ENCODE measurements around the gene GNMT. TPM values are rescaled to one million over a fixed set of nuclear protein-coding genes. Genes with fewer than 3 reads are reported as not detected.

The GNMT gene
- polyA plus RNA-seq, 3 donors: 0.17 to 7.8 (median 0.31) TPM

GRCh38 chr6:42961020-42961470 is 491 bp downstream of the GNMT start:
- TF ChIP-seq CTCF (IDR thresholded peaks at IDR 0.05): no peak
- peaks cover 44 to 57% of the 10 kb centered on the region in 2 donors for H3K36me3 Mint-ChIP-seq
- no peak overlapping the region for H3K27ac Mint-ChIP-seq
- H3K9me3 Mint-ChIP-seq: peaks cover 0 to 8% (median 0%) of the 10 kb centered on the region in 7 donors
- H3K27ac ChIP-seq (ENCODE audit: low read depth in 1 of 2, low read length in 2 of 2): no peak overlapping the region
- DNase-seq: no peak
- peaks cover 33% of the 10 kb centered on the region in 2 donors for H3K36me3 ChIP-seq (replicated peaks in 1 of 2; ENCODE audit: control insufficient read depth in 1 of 2, insufficient read depth in 2 of 2, low read length in 2 of 2)
- H2AFZ ChIP-seq (ENCODE audit: insufficient read depth, low read depth, low read length, poor library complexity, severe bottlenecking): peak overlapping the region; percentile 62
- peak overlapping the region; percentile 62 for H3K9ac ChIP-seq (ENCODE audit: insufficient read depth, low read length, poor library complexity, severe bottlenecking)
- H3K4me2 ChIP-seq (replicated peaks; ENCODE audit: extremely low read depth, low read length, poor library complexity, severe bottlenecking): peak overlapping the region; percentile 77
- intact Hi-C loops (cut with micrococcal nuclease): no loop called here
- H3K27me3 ChIP-seq (ENCODE audit: control insufficient read depth in 2 of 2, insufficient read depth in 2 of 2, low read length in 2 of 2): peaks cover 7 to 26% of the 10 kb centered on the region in 2 donors
- peak overlapping the region in 1 of 3 experiments; percentile 65 for H3K4me3 ChIP-seq (replicated peaks in 1 of 3; ENCODE audit: low read depth in 2 of 3, low read length in 3 of 3)
- 31% methylated on average over 14 of the region's 15 CpGs for WGBS (ENCODE audit: insufficient coverage)
- H3K9me3 ChIP-seq (replicated peaks in 1 of 2; ENCODE audit: control insufficient read depth in 1 of 2, insufficient read depth in 1 of 2, low read length in 2 of 2): peaks cover 0 to 4% of the 10 kb centered on the region in 2 donors
- H3K4me1 Mint-ChIP-seq: peaks cover 19% of the 10 kb centered on the region
- peaks cover 12 to 15% of the 10 kb centered on the region in 2 donors for H3K4me1 ChIP-seq (ENCODE audit: control insufficient read depth in 1 of 2, insufficient read depth in 2 of 2, low read length in 2 of 2)
- H3K79me2 ChIP-seq (ENCODE audit: insufficient read depth, low read length): no peaks in the 10 kb centered on the region
- peaks cover 29 to 31% (median 30%) of the 10 kb centered on the region in 3 donors for H3K27me3 Mint-ChIP-seq (ENCODE audit: low read depth in 3 of 3)
- H3K4me3 Mint-ChIP-seq: peak overlapping the region; percentile 66 to 91
- H4K20me1 ChIP-seq (ENCODE audit: insufficient read depth, low read length): no peaks in the 10 kb centered on the region

GRCh38 chr6:42962096-42962495 is 1.5 kb downstream of the GNMT start:
- H3K4me1 ChIP-seq (ENCODE audit: control insufficient read depth in 1 of 2, insufficient read depth in 2 of 2, low read length in 2 of 2): peaks cover 12 to 15% of the 10 kb centered on the region in 2 donors
- H3K27me3 Mint-ChIP-seq (ENCODE audit: low read depth in 3 of 3): peaks cover 29 to 31% (median 30%) of the 10 kb centered on the region in 3 donors
- peaks cover 0 to 4% of the 10 kb centered on the region in 2 donors for H3K9me3 ChIP-seq (replicated peaks in 1 of 2; ENCODE audit: control insufficient read depth in 1 of 2, insufficient read depth in 1 of 2, low read length in 2 of 2)
- no peak overlapping the region for H2AFZ ChIP-seq (ENCODE audit: insufficient read depth, low read depth, low read length, poor library complexity, severe bottlenecking)
- H3K27ac Mint-ChIP-seq: no peak overlapping the region
- no peak for DNase-seq
- H4K20me1 ChIP-seq (ENCODE audit: insufficient read depth, low read length): no peaks in the 10 kb centered on the region
- H3K4me3 Mint-ChIP-seq: peak overlapping the region in 1 of 2 donors; percentile 19
- H3K79me2 ChIP-seq (ENCODE audit: insufficient read depth, low read length): no peaks in the 10 kb centered on the region
- H3K36me3 ChIP-seq (replicated peaks in 1 of 2; ENCODE audit: control insufficient read depth in 1 of 2, insufficient read depth in 2 of 2, low read length in 2 of 2): peaks cover 39 to 41% of the 10 kb centered on the region in 2 donors
- H3K9ac ChIP-seq (ENCODE audit: insufficient read depth, low read length, poor library complexity, severe bottlenecking): no peak overlapping the region
- peaks cover 48 to 59% of the 10 kb centered on the region in 2 donors for H3K36me3 Mint-ChIP-seq
- intact Hi-C loops (cut with micrococcal nuclease): no loop called here
- no peak overlapping the region for H3K27ac ChIP-seq (ENCODE audit: low read depth in 1 of 2, low read length in 2 of 2)
- H3K4me2 ChIP-seq (replicated peaks; ENCODE audit: extremely low read depth, low read length, poor library complexity, severe bottlenecking): no peak overlapping the region
- H3K27me3 ChIP-seq (ENCODE audit: control insufficient read depth in 2 of 2, insufficient read depth in 2 of 2, low read length in 2 of 2): peaks cover 7 to 26% of the 10 kb centered on the region in 2 donors
- TF ChIP-seq CTCF (IDR thresholded peaks at IDR 0.05): no peak
- WGBS (ENCODE audit: insufficient coverage): 97% methylated on average over 5 of the region's 12 CpGs
- H3K9me3 Mint-ChIP-seq: peaks cover 0 to 8% (median 0%) of the 10 kb centered on the region in 7 donors
- peaks cover 19% of the 10 kb centered on the region for H3K4me1 Mint-ChIP-seq
- no peak overlapping the region for H3K4me3 ChIP-seq (replicated peaks in 1 of 3; ENCODE audit: low read depth in 2 of 3, low read length in 3 of 3)
